Nephron (organoid): Measurements from ENCODE around the gene SLC16A5.

Experiments
- H3K27ac Mint-ChIP-seq, 3 experiments: 2 replicates each; pipeline ENCODE4 v1.8.0; 2020; ENCODE audit warnings: mixed read lengths in 3 of 3, mild to moderate bottlenecking in 2 of 3, moderate library complexity in 1 of 3
- H3K27me3 Mint-ChIP-seq: 2 replicates; pipeline ENCODE4 v1.8.0; 2021; ENCODE audit warnings: low read depth, mild to moderate bottlenecking, moderate library complexity, mixed read lengths
- H3K36me3 Mint-ChIP-seq: 2 replicates; pipeline ENCODE4 v1.8.0; 2020; ENCODE audit warnings: low read depth, mixed read lengths
- H3K4me1 Mint-ChIP-seq: 2 replicates; pipeline ENCODE4 v1.8.0; 2020; ENCODE audit warnings: mixed read lengths
- H3K4me3 Mint-ChIP-seq, 3 experiments: 2 replicates each; pipeline ENCODE4 v1.8.0; 2020; ENCODE audit warnings: mild to moderate bottlenecking in 3 of 3, mixed read lengths in 3 of 3, moderate library complexity in 2 of 3
- H3K9me3 Mint-ChIP-seq: 2 replicates; pipeline ENCODE4 v1.8.0; 2020; ENCODE audit warnings: mixed read lengths
- CTCF ChIP-seq, 3 experiments: fragments of 200-600 bp; sonication (generic); IDR thresholded peaks; one replicate each; pipeline ENCODE4 v1.5.0; 2021; ENCODE audit warnings: antibody characterized with exemption in 3 of 3; ENCODE audit not compliant: unreplicated experiment in 3 of 3

Gene SLC16A5

GRCh38 chr17:75115555-75115954 lies 27.8 kb downstream of the SLC16A5 start:
- TF ChIP-seq CTCF (IDR thresholded peaks at IDR 0.05; ENCODE audit: unreplicated experiment in 3 of 3) = no peak
- H3K36me3 Mint-ChIP-seq = peaks cover 26% of the 10 kb centered on the region
- H3K4me1 Mint-ChIP-seq = peaks cover 23% of the 10 kb centered on the region
- H3K9me3 Mint-ChIP-seq = no peaks in the 10 kb centered on the region
- no peak overlapping the region for H3K27ac Mint-ChIP-seq
- no peak overlapping the region for H3K4me3 Mint-ChIP-seq
- no peaks in the 10 kb centered on the region for H3K27me3 Mint-ChIP-seq

GRCh38 chr17:75116737-75117136 lies 29.0 kb downstream of the SLC16A5 start:
- Mint-ChIP-seq H3K27me3 (no peaks in the 10 kb centered on the region), H3K36me3 (peaks cover 29% of the 10 kb centered on the region), H3K27ac (no peak overlapping the region), H3K4me1 (peaks cover 21% of the 10 kb centered on the region), H3K4me3 (peak overlapping the region in 1 of 3 experiments; percentile 30), H3K9me3 (no peaks in the 10 kb centered on the region)
- TF ChIP-seq CTCF (IDR thresholded peaks at IDR 0.05; ENCODE audit: unreplicated experiment in 3 of 3) = no peak

- TF ChIP-seq CTCF (IDR thresholded peaks at IDR 0.05; ENCODE audit: unreplicated experiment in 3 of 3) = no peak
- peaks cover 15% of the 10 kb centered on the region for H3K4me1 Mint-ChIP-seq
- no peak overlapping the region for H3K4me3 Mint-ChIP-seq
- H3K27ac Mint-ChIP-seq = no peak overlapping the region
- H3K27me3 Mint-ChIP-seq = no peaks in the 10 kb centered on the region
- no peaks in the 10 kb centered on the region for H3K9me3 Mint-ChIP-seq
- H3K36me3 Mint-ChIP-seq = peaks cover 23% of the 10 kb centered on the region
Measured at GRCh38 chr17:75118307-75118706, 30.6 kb downstream of the SLC16A5 start.

GRCh38 chr17:75124041-75124818 lies 36.5 kb downstream of the SLC16A5 start:
- Mint-ChIP-seq H3K9me3 (no peaks in the 10 kb centered on the region), H3K36me3 (peaks cover 18% of the 10 kb centered on the region), H3K4me3 (no peak overlapping the region), H3K27me3 (no peaks in the 10 kb centered on the region), H3K4me1 (no peaks in the 10 kb centered on the region), H3K27ac (no peak overlapping the region)
- no peak for TF ChIP-seq CTCF (IDR thresholded peaks at IDR 0.05; ENCODE audit: unreplicated experiment in 3 of 3)

GRCh38 chr17:75124819-75125162 lies 37.0 kb downstream of the SLC16A5 start:
- no peaks in the 10 kb centered on the region for H3K4me1 Mint-ChIP-seq
- H3K27ac Mint-ChIP-seq = no peak overlapping the region
- no peaks in the 10 kb centered on the region for H3K27me3 Mint-ChIP-seq
- no peaks in the 10 kb centered on the region for H3K9me3 Mint-ChIP-seq
- peaks cover 22% of the 10 kb centered on the region for H3K36me3 Mint-ChIP-seq
- TF ChIP-seq CTCF (IDR thresholded peaks at IDR 0.05; ENCODE audit: unreplicated experiment in 3 of 3) = no peak
- no peak overlapping the region for H3K4me3 Mint-ChIP-seq

- H3K4me1 Mint-ChIP-seq = peaks cover 7% of the 10 kb centered on the region
- no peak for TF ChIP-seq CTCF (IDR thresholded peaks at IDR 0.05; ENCODE audit: unreplicated experiment in 3 of 3)
- peaks cover 20% of the 10 kb centered on the region for H3K36me3 Mint-ChIP-seq
- H3K9me3 Mint-ChIP-seq = no peaks in the 10 kb centered on the region
- no peak overlapping the region for H3K4me3 Mint-ChIP-seq
- no peak overlapping the region for H3K27ac Mint-ChIP-seq
- H3K27me3 Mint-ChIP-seq = no peaks in the 10 kb centered on the region
Measured at GRCh38 chr17:75125984-75126383, 38.2 kb downstream of the SLC16A5 start.
